B cell (primary cell): ENCODE results near the gene TP53. TPM values are rescaled to one million over a fixed set of nuclear protein-coding genes. Genes with fewer than 3 reads are reported as not detected.

Experiments used
- ATAC-seq: fragments of 200-7000 bp; cut with Tn5 transposase; one replicate; pipeline ENCODE4 v1.10.0; 2021; ENCODE audit warnings: low read depth, mild to moderate bottlenecking, moderate number of reproducible peaks, moderate library complexity
- CTCF ChIA-PET: fragments of 350-600 bp; sonication (Branson Sonifier 250); formaldehyde crosslinking; loops from one replicate; lab custom pipeline; 2021; ENCODE audit warnings: antibody characterized with exemption, inconsistent platforms; lab: Charles Lee
- POLR2A ChIA-PET: fragments of 350-600 bp; sonication (Branson Sonifier 250); formaldehyde crosslinking; loops from one replicate; lab custom pipeline; 2021; ENCODE audit warnings: antibody characterized with exemption; lab: Charles Lee
- DNase-seq: peaks from one replicate; pipeline ENCODE4 v3.0.0; 2013
- H2AFZ ChIP-seq: 2 replicates; pipeline ENCODE4 v1.6.1; 2012; ENCODE audit warnings: mild to moderate bottlenecking, low read depth, low read length; ENCODE audit not compliant: insufficient read depth, poor library complexity, severe bottlenecking
- H3K27ac ChIP-seq, 2 donors: 1 replicate in 1 of 2; 2 replicates in 1 of 2; pipeline ENCODE4 v1.5.1; 2012 to 2013; ENCODE audit warnings: low read length in 2 of 2, mild to moderate bottlenecking in 2 of 2, moderate library complexity in 1 of 2
- H3K27me3 ChIP-seq, 4 experiments: fragments of 200-600 bp in 1 of 4; sonication (generic) in 1 of 4; replicated peaks in 1 of 4; 1 replicate in 2 of 4; 2 replicates in 2 of 4; pipeline versions ENCODE4 v1.6.1 to v1.7.0; 2013 to 2016; ENCODE audit warnings: low read length in 3 of 4, mild to moderate bottlenecking in 2 of 4, mixed read lengths in 1 of 4, moderate library complexity in 1 of 4; ENCODE audit not compliant: insufficient read depth in 4 of 4, control insufficient read depth in 3 of 4; ENCODE audit errors: control extremely low read depth in 1 of 4
- H3K36me3 ChIP-seq, 2 experiments: replicated peaks in 1 of 2; 1 replicate in 1 of 2; 2 replicates in 1 of 2; pipeline versions ENCODE4 v1.6.1 to v1.7.1; 2013; ENCODE audit warnings: low read length in 1 of 2; ENCODE audit not compliant: insufficient read depth in 2 of 2, control insufficient read depth in 1 of 2; ENCODE audit errors: control extremely low read depth in 1 of 2, extremely low read depth in 1 of 2
- H3K4me1 ChIP-seq, 2 donors: fragments of 200-600 bp in 1 of 2; sonication (generic) in 1 of 2; 1 replicate in 1 of 2; 2 replicates in 1 of 2; pipeline versions ENCODE4 v1.5.1 to v1.6.1; 2013 to 2017; ENCODE audit warnings: low read length in 2 of 2; ENCODE audit not compliant: control insufficient read depth in 2 of 2, insufficient read depth in 2 of 2
- H3K4me2 ChIP-seq: replicated peaks from 2 replicates; pipeline ENCODE3; 2012; ENCODE audit warnings: mild to moderate bottlenecking, low read depth, low read length; ENCODE audit not compliant: poor library complexity, severe bottlenecking
- H3K4me3 ChIP-seq, 5 experiments: fragments of 200-600 bp in 1 of 5; sonication (generic) in 1 of 5; 1 replicate in 3 of 5; 2 replicates in 2 of 5; pipeline versions ENCODE4 v1.5.1 to v1.7.0; 2011 to 2016; ENCODE audit warnings: low read length in 4 of 5, mild to moderate bottlenecking in 4 of 5, low read depth in 2 of 5, control low read depth in 1 of 5, moderate library complexity in 1 of 5; ENCODE audit not compliant: insufficient read depth in 1 of 5; ENCODE audit errors: control extremely low read depth in 1 of 5, extremely low read depth in 1 of 5
- H3K79me2 ChIP-seq: fragments of 200-600 bp; sonication (generic); one replicate; pipeline ENCODE4 v1.6.0; 2016; ENCODE audit warnings: low read length; ENCODE audit not compliant: control insufficient read depth, insufficient read depth
- H3K9ac ChIP-seq: fragments of 200-600 bp; sonication (generic); 2 replicates; pipeline ENCODE4 v1.6.1; 2017; ENCODE audit warnings: mild to moderate bottlenecking, low read length, moderate library complexity
- H3K9me3 ChIP-seq, 3 donors: one replicate each; pipeline versions ENCODE4 v1.6.1 to v1.7.1; 2013; ENCODE audit warnings: low read length in 2 of 3; ENCODE audit not compliant: control insufficient read depth in 2 of 3, insufficient read depth in 1 of 3; ENCODE audit errors: control extremely low read depth in 1 of 3
- H4K20me1 ChIP-seq: 2 replicates; pipeline ENCODE4 v1.6.0; 2012; ENCODE audit warnings: mild to moderate bottlenecking, low read length; ENCODE audit not compliant: insufficient read depth, control insufficient read depth, poor library complexity, severe bottlenecking
- H3K27ac Mint-ChIP-seq: one replicate; pipeline ENCODE4 v1.8.0; 2021; ENCODE audit warnings: mixed read lengths
- H3K27me3 Mint-ChIP-seq: one replicate; pipeline ENCODE4 v1.8.0; 2021; ENCODE audit warnings: mixed read lengths
- H3K4me1 Mint-ChIP-seq: one replicate; pipeline ENCODE4 v1.8.0; 2021; ENCODE audit warnings: mixed read lengths
- H3K4me3 Mint-ChIP-seq: one replicate; pipeline ENCODE4 v1.8.0; 2021; ENCODE audit warnings: mixed read lengths
- H3K9me3 Mint-ChIP-seq: one replicate; pipeline ENCODE4 v1.8.0; 2022; ENCODE audit warnings: mixed read lengths; ENCODE audit not compliant: insufficient read depth
- CTCF ChIP-seq: fragments of 200-600 bp; IDR thresholded peaks from one replicate; pipeline ENCODE4 v1.8.0; 2022; ENCODE audit warnings: antibody characterized with exemption, mild to moderate bottlenecking
- EZH2 ChIP-seq: IDR thresholded peaks from 2 replicates; pipeline ENCODE4 v1.6.1; 2012; ENCODE audit warnings: borderline replicate concordance, low read depth, mild to moderate bottlenecking, moderate library complexity, low read length; ENCODE audit not compliant: insufficient read depth, poor library complexity, severe bottlenecking
- WGBS: methylation state at CpG from one replicate; pipeline ENCODE4 v1.1.5; 2013; ENCODE audit warnings: missing lambda C conversion rate; ENCODE audit not compliant: insufficient coverage; 5-methylcytosine and 5-hydroxymethylcytosine counted together
- intact Hi-C: fragments of 100-400 bp; cut with micrococcal nuclease; formaldehyde crosslinking; loops from one replicate; pipeline ENCODE4 v1.10.0; 2022
- polyA plus RNA-seq: library from polyadenylated mRNA; depleted of rRNA; stranded (reverse); fragments of >200 nt; gene quantifications from 2 replicates; pipeline ENCODE4 v1.2.3, GENCODE V29; 2012
- total RNA-seq, 2 donors: library from RNA; stranded (reverse); fragments of 120-200 nt in 1 of 2; gene quantifications; 1 replicate in 1 of 2; 2 replicates in 1 of 2; pipeline versions ENCODE4 v1.2.3 to v1.2.4, GENCODE V29; 2013 to 2022

Gene TP53
- total and polyA plus RNA-seq, 2 donors (not counting 1 experiment from before 2014, with no cell fraction given) = 76.1 to 89.9 TPM

GRCh38 chr17:7688808-7689316, 1.6 kb upstream of the TP53 start:
- CTCF ChIA-PET = interaction anchor here (1.1 to 5.2 kb wide), 11 partner anchors 53 to 642 kb away, joined by 3 to 35 read pairs (median 9); partner anchors contain the start of genes FXR2, MPDU1, SAT2 and SHBG
- no peaks in the 10 kb centered on the region for H4K20me1 ChIP-seq
- intact Hi-C loops = loop anchor here (1.0 to 5.0 kb wide), 9 partner anchors 57 to 1037 kb away; partner anchors contain the start of genes C17orf100, CNTROB, CTDNEP1 and CYB5D1
- peak overlapping the region in 1 of 2 donors; percentile 67 for H3K27ac ChIP-seq
- H3K4me1 ChIP-seq = peaks cover 22 to 32% of the 10 kb centered on the region in 2 donors
- peak overlapping the region; percentile 84 for H3K4me2 ChIP-seq
- H3K4me3 Mint-ChIP-seq = peak overlapping the region; percentile 98
- no peaks in the 10 kb centered on the region for H3K9me3 Mint-ChIP-seq
- H3K36me3 ChIP-seq = peaks cover 0 to 8% of the 10 kb centered on the region in 2 experiments
- peak overlapping the region; percentile 68 to 100 (median 99) for H3K4me3 ChIP-seq
- DNase-seq (no peak), ATAC-seq (no peak)
- peaks cover 41% of the 10 kb centered on the region for H3K79me2 ChIP-seq
- H3K4me1 Mint-ChIP-seq = peaks cover 32% of the 10 kb centered on the region
- POLR2A ChIA-PET = interaction anchor here (0.6 to 1.8 kb wide), 2 partner anchors 61 to 384 kb away, joined by 5 to 9 read pairs; partner anchors contain the start of gene SAT2
- 19% methylated on average over 9 of the region's 13 CpGs for WGBS
- peak overlapping the region; percentile 70 for H3K27ac Mint-ChIP-seq
- H3K27me3 Mint-ChIP-seq = no peaks in the 10 kb centered on the region
- no peaks in the 10 kb centered on the region for H3K27me3 ChIP-seq
- H2AFZ ChIP-seq = peak overlapping the region; percentile 88
- TF ChIP-seq EZH2 = no peak
- no peak for TF ChIP-seq CTCF
- H3K9me3 ChIP-seq = no peaks in the 10 kb centered on the region
- H3K9ac ChIP-seq = peak overlapping the region; percentile 97
